RWPE1 (cell line): Measurements from ENCODE around the gene SGSH.
A peak's percentile ranks its signal among the peaks of the same experiment; 100 is the strongest.

Experiments used
- CTCF ChIA-PET: fragments of 350-600 bp; sonication (Branson Sonifier 250); formaldehyde crosslinking; extraction: SDS; loops from one replicate; lab custom pipeline; 2021; lab: Yijun Ruan, JAX
- POLR2A ChIA-PET: fragments of 400-600 bp; formaldehyde crosslinking; extraction: SDS; loops from one replicate; lab custom pipeline; 2020; ENCODE audit warnings: antibody characterized with exemption; ENCODE audit not compliant: low non-redundant PET; lab: Yijun Ruan, JAX
- DNase-seq: peaks from one replicate; pipeline ENCODE4 v3.0.0; 2012; ENCODE audit warnings: low spot score
- H3K27ac ChIP-seq: fragments of 450-650 bp; 2 replicates; pipeline ENCODE4 v1.5.1; 2017
- TF ChIP-seq, protein P1 (sequence below): fragments of 450-650 bp; conservative IDR thresholded peaks from 2 replicates; pipeline ENCODE4 v1.5.1; 2017; ENCODE audit warnings: low read depth, mild to moderate bottlenecking

SGSH gene

DNA sequence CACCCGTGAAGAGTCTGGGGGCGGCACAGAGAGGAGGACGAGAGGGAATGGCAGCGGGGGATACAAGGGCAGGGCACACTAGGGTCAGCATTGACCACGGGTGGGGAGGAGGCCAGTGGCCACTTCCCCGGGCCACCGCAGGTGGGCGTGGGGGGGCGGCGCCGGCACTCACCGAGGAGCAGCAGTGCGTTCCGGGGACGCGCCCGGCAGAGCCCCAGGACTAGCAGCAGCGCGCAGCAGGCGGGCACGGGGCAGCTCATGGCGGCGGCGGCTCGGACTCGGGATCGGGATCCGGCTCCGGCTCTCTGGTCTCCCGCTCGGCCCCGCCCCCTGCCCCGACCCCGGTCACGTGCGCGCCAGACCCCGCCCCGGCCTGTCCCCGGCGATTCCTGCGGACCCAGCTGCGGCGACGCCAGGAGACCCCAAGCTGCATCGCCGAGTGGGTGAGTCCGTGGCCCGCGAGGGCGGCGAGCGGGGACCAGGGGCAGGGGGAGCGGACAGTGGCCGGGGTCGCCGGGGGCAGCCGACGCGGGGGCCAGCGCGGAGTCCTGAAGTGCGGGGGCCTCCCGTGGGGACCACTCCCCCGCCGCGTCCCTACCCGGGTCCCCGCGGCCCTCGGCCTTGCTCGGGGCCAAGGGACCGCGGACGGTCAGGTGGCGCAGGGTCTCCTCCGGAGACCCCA, at the start of gene SGSH, which contains the start of gene SLC26A11:
TSS of gene SGSH (minus strand) at position 280 of the 682 bp plus-strand sequence. CDS start at position 260, 20 bp downstream.
TSS of gene SLC26A11 (plus strand) at position 374 of the 682 bp plus-strand sequence. CDS start 1,134 bp downstream, outside the sequence.
- ChIA-PET CTCF (interaction anchor here (0.6 to 1.6 kb wide), 2 partner anchors 20 to 119 kb away, joined by 4 to 5 read pairs; partner anchors contain the start of gene GAA), POLR2A (interaction anchor here (0.5 to 0.6 kb wide), 2 partner anchors 21 to 35 kb away, joined by 3 to 9 read pairs; no protein-coding TSS in a partner anchor)
- TF ChIP-seq, protein P1, sequence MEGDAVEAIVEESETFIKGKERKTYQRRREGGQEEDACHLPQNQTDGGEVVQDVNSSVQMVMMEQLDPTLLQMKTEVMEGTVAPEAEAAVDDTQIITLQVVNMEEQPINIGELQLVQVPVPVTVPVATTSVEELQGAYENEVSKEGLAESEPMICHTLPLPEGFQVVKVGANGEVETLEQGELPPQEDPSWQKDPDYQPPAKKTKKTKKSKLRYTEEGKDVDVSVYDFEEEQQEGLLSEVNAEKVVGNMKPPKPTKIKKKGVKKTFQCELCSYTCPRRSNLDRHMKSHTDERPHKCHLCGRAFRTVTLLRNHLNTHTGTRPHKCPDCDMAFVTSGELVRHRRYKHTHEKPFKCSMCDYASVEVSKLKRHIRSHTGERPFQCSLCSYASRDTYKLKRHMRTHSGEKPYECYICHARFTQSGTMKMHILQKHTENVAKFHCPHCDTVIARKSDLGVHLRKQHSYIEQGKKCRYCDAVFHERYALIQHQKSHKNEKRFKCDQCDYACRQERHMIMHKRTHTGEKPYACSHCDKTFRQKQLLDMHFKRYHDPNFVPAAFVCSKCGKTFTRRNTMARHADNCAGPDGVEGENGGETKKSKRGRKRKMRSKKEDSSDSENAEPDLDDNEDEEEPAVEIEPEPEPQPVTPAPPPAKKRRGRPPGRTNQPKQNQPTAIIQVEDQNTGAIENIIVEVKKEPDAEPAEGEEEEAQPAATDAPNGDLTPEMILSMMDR: no peak
- H3K27ac ChIP-seq: peak within 1 kb of the TSS; percentile 70
- peak; percentile 88 for DNase-seq

DNA sequence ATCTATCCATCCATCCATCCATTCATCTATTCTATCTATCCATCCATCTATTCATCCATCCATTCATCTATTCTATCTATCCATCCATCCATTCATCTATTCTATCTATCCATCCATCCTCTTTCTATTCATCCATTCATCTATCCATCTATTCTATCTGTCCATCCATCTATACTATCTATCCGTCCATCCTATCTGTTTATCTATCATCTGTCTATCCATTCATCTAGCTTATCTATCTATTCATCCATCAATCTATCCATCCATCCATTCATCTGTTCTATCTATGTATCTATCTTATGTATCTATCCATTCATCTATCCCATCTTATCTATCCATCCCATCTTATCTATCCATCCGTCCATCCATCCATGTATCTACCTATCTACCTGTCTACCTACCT, 49.3 kb upstream of the SGSH start:
- TF ChIP-seq, protein P1: no peak
- H3K27ac ChIP-seq: no peak overlapping the region
- CTCF ChIA-PET: interaction anchor here (0.5 kb wide), 1 partner anchor 490 kb away, joined by 4 read pairs; no protein-coding TSS in a partner anchor
- DNase-seq: no peak
- POLR2A ChIA-PET: no interaction called here

DNA sequence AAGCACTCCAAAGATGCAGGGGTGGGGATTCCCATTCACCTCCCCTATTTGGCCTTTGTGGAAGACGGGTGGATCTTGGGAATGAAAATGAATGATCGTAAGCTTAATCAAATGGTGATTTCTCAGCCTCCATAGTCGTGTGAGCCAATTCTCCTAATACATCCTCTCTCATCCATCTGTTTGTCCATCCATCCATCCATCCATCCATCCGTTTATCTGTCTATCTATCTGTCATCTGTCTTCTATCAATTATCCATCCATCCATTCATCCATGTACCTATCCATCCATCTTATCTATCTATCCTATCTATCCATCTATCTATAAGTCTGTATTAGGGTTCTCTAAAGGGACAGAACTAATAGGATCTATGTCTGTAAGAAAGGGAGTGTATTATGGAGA, 48.3 kb upstream of the SGSH start:
- TF ChIP-seq, protein P1: no peak
- POLR2A ChIA-PET: no interaction called here
- no peak overlapping the region for H3K27ac ChIP-seq
- DNase-seq: no peak
- CTCF ChIA-PET: interaction anchor here (0.6 kb wide), 1 partner anchor 741 kb away, joined by 3 read pairs; no protein-coding TSS in a partner anchor

DNA sequence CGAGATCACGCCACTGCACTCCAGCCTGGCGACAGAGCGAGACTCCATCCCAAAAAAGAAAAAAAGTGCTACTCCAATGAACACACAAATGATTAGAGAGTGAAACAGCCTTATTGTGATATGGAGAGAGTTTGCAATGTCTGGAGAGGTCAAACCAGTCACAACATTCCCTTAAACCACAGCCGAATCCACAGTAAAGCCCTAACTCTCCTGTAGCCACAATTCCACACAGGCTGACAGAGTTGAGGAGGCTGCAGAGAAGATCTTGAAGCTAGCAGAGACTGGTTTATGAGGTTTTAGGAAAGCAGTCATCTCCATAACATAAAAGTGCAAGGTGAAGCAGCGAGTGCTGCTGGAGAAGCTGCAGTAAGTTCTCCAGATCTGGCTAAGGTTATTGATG, 47.3 kb upstream of the SGSH start:
- POLR2A ChIA-PET: no interaction called here
- no peak for DNase-seq
- CTCF ChIA-PET: no interaction called here

DNA sequence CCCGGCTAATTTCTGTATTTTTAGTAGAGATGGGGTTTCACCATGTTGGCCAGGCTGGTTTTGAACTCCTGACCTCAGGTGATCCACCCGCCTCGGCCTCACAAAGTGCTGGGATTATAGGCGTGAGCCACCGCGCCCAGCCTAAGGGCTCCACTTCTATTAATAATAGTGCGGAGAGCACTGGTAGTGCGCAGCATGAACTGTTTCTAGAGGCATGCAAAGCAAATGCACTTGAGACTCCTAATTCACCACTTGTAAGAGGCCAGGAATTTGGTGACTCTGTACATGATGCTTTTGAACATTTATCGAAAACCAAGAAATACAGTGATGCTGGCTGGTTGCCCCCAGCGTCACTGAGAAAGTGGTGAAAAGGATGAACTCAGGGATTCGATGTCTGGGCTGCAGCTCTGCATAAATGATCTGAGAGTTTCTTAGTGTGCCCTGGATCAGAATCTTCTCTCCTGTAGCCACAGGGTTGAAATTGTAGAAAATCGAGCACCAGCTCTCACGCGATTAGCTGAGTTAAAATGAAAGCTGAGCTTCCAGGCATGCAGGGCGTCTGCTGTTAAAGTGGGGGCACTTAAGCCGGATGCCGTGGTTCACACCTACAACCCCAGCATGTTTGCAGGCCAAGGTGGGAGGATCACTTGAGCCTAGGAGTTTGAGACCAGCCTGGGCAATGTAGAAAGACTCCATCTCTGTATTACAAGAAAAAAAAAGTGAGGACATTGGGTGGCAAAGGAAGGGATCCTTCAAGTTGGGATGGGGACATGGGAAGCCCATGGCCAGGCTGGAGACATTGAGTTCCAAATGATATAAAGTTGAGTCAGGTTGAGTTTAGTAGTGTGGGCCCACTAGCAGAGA, 45.3 kb upstream of the SGSH start:
- TF ChIP-seq, protein P1: no peak
- no peak for DNase-seq
- no peak overlapping the region for H3K27ac ChIP-seq
- ChIA-PET POLR2A (no interaction called here), CTCF (no interaction called here)

More for the DNA sequence above, 47.3 kb upstream of the SGSH start:
- TF ChIP-seq, protein P1: no peak
- H3K27ac ChIP-seq: peak overlapping the region; percentile 14; the same call in 1 of the 2 replicates
